Measurements from ENCODE around the gene CAPN10.

CAPN10 gene

GRCh38 chr2:240603081-240603835 lies 16.7 kb downstream of the CAPN10 start:
- no peak for DNase-seq (ENCODE audit: low read depth, low spot score)
- H3K4me3 ChIP-seq (ENCODE audit: low read depth, low read length), result no peak overlapping the region
- in situ Hi-C loops (cut with HindIII; ENCODE audit: low sequenced_read_pairs), result no loop called here
- no peak for TF ChIP-seq CTCF (IDR thresholded peaks at IDR 0.05; ENCODE audit: low read depth, low read length)

GRCh38 chr2:240603846-240604245 lies 17.3 kb downstream of the CAPN10 start:
- DNase-seq (ENCODE audit: low read depth, low spot score), result no peak
- no peak for TF ChIP-seq CTCF (IDR thresholded peaks at IDR 0.05; ENCODE audit: low read depth, low read length)
- no peak overlapping the region for H3K4me3 ChIP-seq (ENCODE audit: low read depth, low read length)
- in situ Hi-C loops (cut with HindIII; ENCODE audit: low sequenced_read_pairs), result no loop called here

- peak; percentile 28 for DNase-seq (ENCODE audit: low read depth, low spot score)
- in situ Hi-C loops (cut with HindIII; ENCODE audit: low sequenced_read_pairs), result no loop called here
- peak; percentile 68 for TF ChIP-seq CTCF (IDR thresholded peaks at IDR 0.05; ENCODE audit: low read depth, low read length)
- H3K4me3 ChIP-seq (ENCODE audit: low read depth, low read length), result no peak overlapping the region
These were observed 17.9 kb downstream of the CAPN10 start for GRCh38 chr2:240604291-240604938.

GRCh38 chr2:240604939-240605716 lies 18.6 kb downstream of the CAPN10 start:
- in situ Hi-C loops (cut with HindIII; ENCODE audit: low sequenced_read_pairs), result no loop called here
- TF ChIP-seq CTCF (IDR thresholded peaks at IDR 0.05; ENCODE audit: low read depth, low read length), result no peak
- H3K4me3 ChIP-seq (ENCODE audit: low read depth, low read length), result no peak overlapping the region
- DNase-seq (ENCODE audit: low read depth, low spot score), result no peak

- DNase-seq (ENCODE audit: low read depth, low spot score), result no peak
- H3K4me3 ChIP-seq (ENCODE audit: low read depth, low read length), result no peak overlapping the region
- TF ChIP-seq CTCF (IDR thresholded peaks at IDR 0.05; ENCODE audit: low read depth, low read length), result no peak
- in situ Hi-C loops (cut with HindIII; ENCODE audit: low sequenced_read_pairs), result no loop called here
These were observed 19.6 kb downstream of the CAPN10 start for GRCh38 chr2:240605867-240606743.

All from astrocyte of the spinal cord (primary cell).